Measurements from ENCODE around the gene FADS3. TPM values are rescaled to one million over a fixed set of nuclear protein-coding genes. Genes with fewer than 3 reads are reported as not detected.
A peak's percentile ranks its signal among the peaks of the same experiment; 100 is the strongest.

The FADS3 gene
- total and polyA plus RNA-seq, 2 of the 4 experiments (the other 2 are of a cell fraction): 54.5 to 110 TPM

DNA sequence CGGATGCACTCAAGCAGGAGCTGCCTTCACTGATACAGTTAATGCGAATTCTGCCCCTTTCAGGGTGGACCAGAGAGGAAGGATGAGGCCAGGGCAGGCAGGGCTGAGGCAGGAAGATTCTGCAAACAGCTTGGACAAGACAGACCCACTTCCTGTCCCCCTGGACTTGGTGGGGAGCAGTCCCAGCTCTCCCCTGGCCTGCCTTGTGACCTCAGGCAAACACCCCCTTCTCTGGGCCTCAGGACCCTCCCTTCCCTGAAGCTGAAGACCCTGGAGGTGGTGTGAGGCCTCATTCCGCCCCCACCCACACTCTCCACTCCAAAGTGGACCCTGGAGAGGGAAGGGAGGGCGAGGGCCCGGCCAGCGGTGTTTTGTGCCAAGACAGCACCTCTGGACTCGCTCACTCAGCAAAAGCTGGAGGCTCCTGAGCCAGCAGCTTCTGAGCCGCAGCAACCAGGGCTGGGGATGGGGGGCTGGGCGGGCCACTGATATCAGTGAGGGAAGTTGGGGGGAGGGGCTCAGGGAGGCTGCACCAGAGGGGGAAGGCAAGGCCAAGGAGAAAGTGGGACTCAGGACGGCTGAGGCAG, 17.5 kb upstream of the FADS3 start:
- Histone ChIP-seq H3K4me1 (ENCODE audit: control insufficient read depth, insufficient read depth, low read length) (no peaks in the 10 kb centered on the region), H3K9ac (ENCODE audit: low read depth, low read length) (no peak overlapping the region), H4K8ac (ENCODE audit: low read depth in 2 of 2, low read length in 2 of 2) (no peak overlapping the region), H4K20me1 (ENCODE audit: insufficient read depth, low read length) (peaks cover 3% of the 10 kb centered on the region; the same call in 1 of the 2 replicates), H3K27me3 (ENCODE audit: control insufficient read depth, insufficient read depth, low read length) (no peaks in the 10 kb centered on the region), H2BK120ac (ENCODE audit: low read depth, low read length) (no peak overlapping the region), H4K91ac (ENCODE audit: insufficient read depth, low read depth, low read length) (no peak overlapping the region), H3K56ac (ENCODE audit: extremely low read depth, insufficient read depth, low read length) (no peak overlapping the region), H3K23ac (ENCODE audit: low read depth, low read length) (no peak overlapping the region; the same call in 1 of the 2 replicates), H2BK15ac (ENCODE audit: low read depth, low read length) (no peak overlapping the region), H3K14ac (replicated peaks; ENCODE audit: low read depth, low read length) (no peak overlapping the region), H3K36me3 (ENCODE audit: control insufficient read depth, insufficient read depth, low read length) (peaks cover 1% of the 10 kb centered on the region; the same call in 1 of the 2 replicates), H3K4ac (ENCODE audit: low read depth, low read length) (no peak overlapping the region), H2AK9ac (replicated peaks; ENCODE audit: low read depth, low read length, poor library complexity) (no peak overlapping the region), H3K9me3 (ENCODE audit: control insufficient read depth, insufficient read depth, low read length) (no peaks in the 10 kb centered on the region), H3K4me3 (ENCODE audit: insufficient read depth, low read depth, low read length) (no peak overlapping the region), H3K4me2 (ENCODE audit: low read depth, low read length) (no peak overlapping the region), H3K79me1 (ENCODE audit: low read depth in 1 of 2, low read length in 2 of 2) (no peaks in the 10 kb centered on the region), H4K5ac (ENCODE audit: low read depth, low read length) (no peak overlapping the region), H2AFZ (replicated peaks; ENCODE audit: low read length, poor library complexity) (peak overlapping the region; percentile 21), H3K9me1 (ENCODE audit: insufficient read depth, low read length) (0 out of 2 replicates have a peak, but pooled peaks cover 4% of the 10 kb centered on the region), H3K27ac (ENCODE audit: insufficient read depth, low read length) (no peak overlapping the region), H2BK5ac (ENCODE audit: low read depth, low read length, poor library complexity, severe bottlenecking) (no peak overlapping the region), H2BK20ac (ENCODE audit: low read depth, low read length) (no peak overlapping the region), H2AK5ac (ENCODE audit: low read depth, low read length) (no peak overlapping the region), H3K18ac (ENCODE audit: low read depth, low read length) (no peak overlapping the region)
- intact Hi-C loops (cut with micrococcal nuclease): no loop called here
- ATAC-seq (ENCODE audit: low read depth) (no peak), DNase-seq (no peak)
- dilution Hi-C loops (cut with HindIII; ENCODE audit: low sequenced_read_pairs, unreplicated experiment): no loop called here
- ChIA-PET POLR2A (ENCODE audit: unreplicated experiment) (no interaction called here), CTCF (interaction anchor here (0.8 to 1.4 kb wide), 2 partner anchors 112 to 174 kb away, joined by 3 to 4 read pairs; no protein-coding TSS in a partner anchor)
- in situ Hi-C loops (cut with MboI; ENCODE audit: low sequenced_read_pairs): no loop called here
- BruUV-seq (replicated peaks): no TSS peak
- TF ChIP-seq, protein P1, sequence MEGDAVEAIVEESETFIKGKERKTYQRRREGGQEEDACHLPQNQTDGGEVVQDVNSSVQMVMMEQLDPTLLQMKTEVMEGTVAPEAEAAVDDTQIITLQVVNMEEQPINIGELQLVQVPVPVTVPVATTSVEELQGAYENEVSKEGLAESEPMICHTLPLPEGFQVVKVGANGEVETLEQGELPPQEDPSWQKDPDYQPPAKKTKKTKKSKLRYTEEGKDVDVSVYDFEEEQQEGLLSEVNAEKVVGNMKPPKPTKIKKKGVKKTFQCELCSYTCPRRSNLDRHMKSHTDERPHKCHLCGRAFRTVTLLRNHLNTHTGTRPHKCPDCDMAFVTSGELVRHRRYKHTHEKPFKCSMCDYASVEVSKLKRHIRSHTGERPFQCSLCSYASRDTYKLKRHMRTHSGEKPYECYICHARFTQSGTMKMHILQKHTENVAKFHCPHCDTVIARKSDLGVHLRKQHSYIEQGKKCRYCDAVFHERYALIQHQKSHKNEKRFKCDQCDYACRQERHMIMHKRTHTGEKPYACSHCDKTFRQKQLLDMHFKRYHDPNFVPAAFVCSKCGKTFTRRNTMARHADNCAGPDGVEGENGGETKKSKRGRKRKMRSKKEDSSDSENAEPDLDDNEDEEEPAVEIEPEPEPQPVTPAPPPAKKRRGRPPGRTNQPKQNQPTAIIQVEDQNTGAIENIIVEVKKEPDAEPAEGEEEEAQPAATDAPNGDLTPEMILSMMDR (conservative IDR thresholded peaks at IDR 0.05; ENCODE audit: low read depth, low read length): no peak
- no peak for TF ChIP-seq NFE2L2 (IDR thresholded peaks at IDR 0.05; ENCODE audit: low read depth, low read length)
- WGBS, 2 experiments (ENCODE audit: extremely low coverage in 2 of 2, insufficient read length in 1 of 2): no CpG with 5 or more reads among the region's 10 CpGs
